GM06990 (cell line): Measurements from ENCODE around the gene IFT20.

Source experiments
- DNase-seq: peaks from one replicate; pipeline ENCODE4 v3.0.0-alpha.2; 2011; ENCODE audit not compliant: insufficient read length; ENCODE audit errors: extremely low read depth
- H3K27me3 ChIP-seq: replicated peaks from 2 replicates; pipeline ENCODE4 v1.6.0; 2011; ENCODE audit warnings: low read length; ENCODE audit not compliant: control insufficient read depth, insufficient read depth
- H3K36me3 ChIP-seq: 2 replicates; pipeline ENCODE4 v1.5.1; 2011; ENCODE audit warnings: low read length; ENCODE audit not compliant: control insufficient read depth, insufficient read depth
- H3K4me3 ChIP-seq: replicated peaks from 2 replicates; pipeline ENCODE4 v1.5.1; 2011; ENCODE audit warnings: low read depth, mild to moderate bottlenecking, control low read depth, low read length
- CTCF ChIP-seq: IDR thresholded peaks from 2 replicates; pipeline ENCODE4 v1.5.1; 2011; ENCODE audit warnings: low read length, control low read depth, mild to moderate bottlenecking, inconsistent platforms; ENCODE audit not compliant: insufficient read depth, poor library complexity, severe bottlenecking

IFT20 gene

DNA sequence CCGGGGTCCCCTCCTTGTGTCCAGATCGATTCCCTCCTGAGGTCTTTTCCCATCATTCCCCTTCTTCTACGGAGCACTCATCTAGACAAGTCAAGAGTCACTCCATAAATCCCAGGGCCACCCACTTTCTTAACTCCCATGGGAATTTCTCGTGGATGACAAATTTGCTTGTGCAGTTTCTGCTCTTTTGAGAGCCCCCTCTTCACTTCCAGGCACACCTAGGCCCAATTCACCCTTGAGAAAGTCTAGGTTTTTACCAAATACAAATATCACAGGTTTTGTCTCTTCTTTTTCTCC, 22.6 kb upstream of the IFT20 start:
- DNase-seq, result no peak
- Histone ChIP-seq H3K36me3 (peaks cover 33% of the 10 kb centered on the region), H3K27me3 (no peaks in the 10 kb centered on the region), H3K4me3 (peak overlapping the region; percentile 72)
- TF ChIP-seq CTCF, result no peak

- peaks cover 33% of the 10 kb centered on the region for H3K36me3 ChIP-seq
- peak; percentile 94 for DNase-seq
- TF ChIP-seq CTCF, result no peak
- peak within 1 kb of the TSS; percentile 72 for H3K4me3 ChIP-seq
- H3K27me3 ChIP-seq, result no peaks in the 10 kb centered on the region
Observed at GRCh38 chr17:28357061-28357900, 22.0 kb upstream of the IFT20 start, which contains the start of gene POLDIP2. TSS of gene POLDIP2 (minus strand) at chr17:28357527. CDS start at chr17:28357448, 79 bp downstream.

DNA sequence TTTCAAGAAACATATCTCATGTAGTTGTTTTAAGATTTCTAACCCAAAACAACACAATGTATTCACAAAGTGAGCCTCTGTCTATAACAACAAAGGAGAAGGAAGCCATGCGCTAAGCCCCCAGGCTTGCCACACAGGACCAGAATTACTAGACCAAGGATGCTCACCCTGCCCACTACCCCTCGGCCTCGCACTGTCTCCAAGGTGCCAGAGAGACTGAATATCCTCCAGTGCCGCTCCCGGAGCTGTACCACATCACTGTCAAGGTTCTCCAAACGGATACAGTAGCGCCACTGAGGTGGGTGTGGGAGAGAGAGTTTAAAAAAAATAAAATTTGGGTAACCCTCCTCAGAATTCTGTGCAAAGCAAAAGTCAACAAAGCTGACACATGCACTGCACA, 15.0 kb upstream of the IFT20 start:
- Histone ChIP-seq H3K27me3 (no peaks in the 10 kb centered on the region), H3K4me3 (no peak overlapping the region), H3K36me3 (peaks cover 49% of the 10 kb centered on the region)
- TF ChIP-seq CTCF, result no peak
- DNase-seq, result no peak

DNA sequence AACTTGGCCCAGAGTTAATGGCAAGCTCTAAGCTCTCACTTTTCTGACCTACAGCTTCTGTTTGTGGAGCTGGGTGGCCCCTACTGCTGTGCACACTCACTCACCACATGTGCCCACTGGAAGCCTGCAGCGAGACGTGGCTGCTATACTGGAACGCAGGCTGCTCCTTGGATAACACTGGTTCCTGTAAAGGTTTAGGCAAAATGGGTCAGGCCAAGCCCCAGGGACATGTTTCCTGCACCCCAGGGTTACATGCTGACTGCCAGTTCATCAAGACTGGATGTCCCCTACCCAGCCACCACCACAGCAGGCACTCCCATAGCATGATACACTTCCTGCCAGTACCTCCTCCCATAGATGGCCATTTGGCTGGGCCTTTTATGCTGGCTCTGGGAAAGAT, 13.7 kb upstream of the IFT20 start:
- Histone ChIP-seq H3K27me3 (no peaks in the 10 kb centered on the region), H3K36me3 (peaks cover 46% of the 10 kb centered on the region), H3K4me3 (no peak overlapping the region)
- no peak for TF ChIP-seq CTCF
- DNase-seq, result no peak

DNA sequence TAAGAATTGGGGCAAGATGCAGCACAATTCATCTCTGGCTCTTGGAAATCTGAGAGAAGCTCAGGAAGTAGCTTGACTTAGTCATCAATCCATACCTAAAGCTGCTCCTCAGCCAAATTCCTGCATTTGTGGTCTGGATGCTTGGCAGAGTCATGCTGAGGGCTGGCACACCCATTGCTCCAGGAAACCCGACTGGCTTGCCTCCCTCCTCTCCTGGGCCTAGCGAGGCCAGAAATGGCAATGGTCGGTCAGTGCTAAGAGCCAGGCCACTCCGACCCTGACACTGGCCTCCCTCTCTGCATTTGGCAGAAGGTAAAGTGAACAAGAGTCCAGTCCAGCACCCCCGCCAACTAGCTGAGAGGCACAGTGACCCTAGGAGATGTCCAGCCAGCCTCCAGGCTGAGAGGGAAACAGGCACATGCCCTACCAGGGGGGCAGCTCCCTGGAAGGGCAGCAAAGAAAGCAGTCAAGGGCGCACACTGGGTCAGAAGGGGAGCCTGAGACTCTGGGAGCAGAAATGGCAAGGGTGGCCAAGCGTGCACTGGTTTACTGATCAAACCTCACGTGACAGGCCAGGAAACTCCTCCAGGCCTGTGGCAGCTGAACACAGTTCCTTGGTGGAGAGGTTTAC, 12.1 kb upstream of the IFT20 start:
- H3K27me3 ChIP-seq, result no peaks in the 10 kb centered on the region
- DNase-seq, result no peak
- H3K4me3 ChIP-seq, result no peak overlapping the region
- TF ChIP-seq CTCF, result no peak
- peaks cover 48% of the 10 kb centered on the region for H3K36me3 ChIP-seq
